ENCODE results near the gene JAKMIP1.

DNA sequence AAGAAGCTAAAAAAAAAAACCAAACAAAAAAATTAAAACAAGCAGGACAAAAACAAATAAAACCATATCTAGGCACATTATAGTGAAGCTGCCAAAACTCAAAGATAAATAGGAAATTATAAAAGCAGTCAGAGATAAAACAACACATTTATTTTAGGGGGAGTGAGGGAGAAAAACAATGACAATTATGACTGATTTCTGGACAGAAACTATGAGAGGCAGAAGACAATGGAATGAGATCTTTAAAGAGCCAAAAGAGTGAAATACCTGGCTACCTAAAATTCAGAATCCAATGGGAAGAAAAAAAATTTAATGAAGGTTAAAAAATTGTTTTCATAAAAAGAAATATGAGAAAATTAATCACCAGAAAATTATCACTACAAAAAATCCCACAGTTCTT lies 215.5 kb downstream of the JAKMIP1 start:
- TF ChIP-seq, protein P1, sequence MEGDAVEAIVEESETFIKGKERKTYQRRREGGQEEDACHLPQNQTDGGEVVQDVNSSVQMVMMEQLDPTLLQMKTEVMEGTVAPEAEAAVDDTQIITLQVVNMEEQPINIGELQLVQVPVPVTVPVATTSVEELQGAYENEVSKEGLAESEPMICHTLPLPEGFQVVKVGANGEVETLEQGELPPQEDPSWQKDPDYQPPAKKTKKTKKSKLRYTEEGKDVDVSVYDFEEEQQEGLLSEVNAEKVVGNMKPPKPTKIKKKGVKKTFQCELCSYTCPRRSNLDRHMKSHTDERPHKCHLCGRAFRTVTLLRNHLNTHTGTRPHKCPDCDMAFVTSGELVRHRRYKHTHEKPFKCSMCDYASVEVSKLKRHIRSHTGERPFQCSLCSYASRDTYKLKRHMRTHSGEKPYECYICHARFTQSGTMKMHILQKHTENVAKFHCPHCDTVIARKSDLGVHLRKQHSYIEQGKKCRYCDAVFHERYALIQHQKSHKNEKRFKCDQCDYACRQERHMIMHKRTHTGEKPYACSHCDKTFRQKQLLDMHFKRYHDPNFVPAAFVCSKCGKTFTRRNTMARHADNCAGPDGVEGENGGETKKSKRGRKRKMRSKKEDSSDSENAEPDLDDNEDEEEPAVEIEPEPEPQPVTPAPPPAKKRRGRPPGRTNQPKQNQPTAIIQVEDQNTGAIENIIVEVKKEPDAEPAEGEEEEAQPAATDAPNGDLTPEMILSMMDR (IDR thresholded peaks at IDR 0.05), result no peak
- TF ChIP-seq POLR2A (IDR thresholded peaks at IDR 0.05), result no peak

Measured in body of pancreas (tissue), 4 donors.